HG03045 (cell line): Measurements from ENCODE around the gene GBF1.

Source experiments
- ATAC-seq: cut with Tn5 transposase; IDR thresholded peaks from one replicate; pipeline ENCODE4 v1.9.1; 2021; ENCODE audit warnings: mild to moderate bottlenecking, moderate library complexity; ENCODE audit not compliant: unreplicated experiment

The GBF1 gene

GRCh38 chr10:102419269-102420180, 174.2 kb downstream of the GBF1 start:
- ATAC-seq = no peak

DNA sequence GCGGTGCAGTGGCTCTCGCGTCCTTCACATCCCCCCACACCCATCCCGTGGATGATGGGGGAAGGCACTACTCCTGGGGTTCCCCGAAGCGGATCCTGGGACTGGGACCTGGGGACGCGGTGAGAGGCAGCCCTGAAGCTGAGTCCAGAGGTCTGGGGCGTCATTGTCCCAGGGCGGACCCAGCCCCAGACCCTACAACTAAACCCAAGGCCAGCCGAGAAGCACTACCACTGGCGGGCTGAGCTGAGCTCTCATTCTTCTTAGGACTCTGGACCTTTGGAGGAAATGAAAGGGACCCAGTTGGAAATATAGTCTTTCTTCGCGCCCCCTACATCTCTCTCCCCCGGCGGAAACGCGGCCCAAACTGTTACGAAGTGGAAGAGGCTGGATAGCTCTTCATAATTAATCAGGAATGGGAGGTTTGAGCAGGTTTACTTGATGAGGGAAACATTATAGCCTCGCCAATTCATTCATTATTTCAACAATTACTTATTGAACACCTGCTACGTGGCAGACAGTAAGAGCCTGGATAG, 174.9 kb downstream of the GBF1 start:
- ATAC-seq = no peak

- ATAC-seq = peak; percentile 71
Measured at GRCh38 chr10:102420714-102421506, 175.6 kb downstream of the GBF1 start, which contains the start of gene FBXL15. Gene FBXL15, plus strand, starts transcription at chr10:102420836. Its CDS starts 294 bp downstream, at chr10:102421130.

DNA sequence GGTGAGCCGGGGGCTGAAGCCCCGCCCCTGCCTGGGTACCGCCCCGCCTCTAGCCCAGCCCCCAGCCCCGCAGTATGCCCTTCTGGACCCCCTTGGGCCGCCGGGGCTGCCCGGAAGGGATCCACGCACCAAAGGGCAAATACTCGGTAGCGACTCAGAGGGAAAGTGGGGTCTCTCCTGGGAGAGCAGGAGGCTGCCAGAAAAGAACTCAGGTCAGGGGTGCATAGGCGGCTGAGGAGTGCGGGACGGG, 176.1 kb downstream of the GBF1 start:
- ATAC-seq = no peak

DNA sequence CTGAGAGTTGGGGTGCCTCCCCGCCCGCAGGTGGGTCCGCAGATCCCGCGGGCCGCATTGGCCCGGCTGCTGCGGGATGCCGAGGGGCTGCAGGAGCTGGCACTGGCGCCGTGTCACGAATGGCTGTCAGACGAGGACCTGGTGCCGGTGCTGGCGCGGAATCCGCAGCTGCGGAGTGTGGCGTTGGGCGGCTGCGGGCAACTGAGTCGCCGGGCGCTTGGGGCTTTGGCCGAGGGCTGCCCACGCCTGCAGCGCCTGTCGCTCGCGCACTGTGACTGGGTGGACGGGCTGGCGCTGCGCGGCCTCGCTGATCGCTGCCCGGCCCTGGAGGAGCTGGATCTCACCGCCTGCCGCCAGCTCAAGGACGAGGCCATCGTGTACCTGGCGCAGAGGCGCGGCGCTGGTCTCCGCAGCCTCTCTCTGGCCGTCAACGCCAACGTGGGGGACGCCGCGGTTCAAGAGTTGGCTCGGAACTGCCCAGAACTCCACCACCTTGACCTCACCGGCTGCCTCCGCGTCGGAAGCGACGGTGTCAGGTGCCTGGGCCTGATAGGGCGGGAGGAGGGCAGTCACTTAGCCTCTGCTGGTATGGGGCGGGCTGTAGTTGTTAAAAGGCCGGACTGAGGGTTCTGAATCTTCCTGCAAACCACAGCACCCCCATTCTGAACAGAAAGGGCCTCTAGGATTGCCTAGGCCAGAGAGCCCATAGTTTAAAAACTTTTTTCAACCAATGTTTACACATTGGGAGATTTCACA, 176.6 kb downstream of the GBF1 start:
- ATAC-seq = peak; percentile 5

DNA sequence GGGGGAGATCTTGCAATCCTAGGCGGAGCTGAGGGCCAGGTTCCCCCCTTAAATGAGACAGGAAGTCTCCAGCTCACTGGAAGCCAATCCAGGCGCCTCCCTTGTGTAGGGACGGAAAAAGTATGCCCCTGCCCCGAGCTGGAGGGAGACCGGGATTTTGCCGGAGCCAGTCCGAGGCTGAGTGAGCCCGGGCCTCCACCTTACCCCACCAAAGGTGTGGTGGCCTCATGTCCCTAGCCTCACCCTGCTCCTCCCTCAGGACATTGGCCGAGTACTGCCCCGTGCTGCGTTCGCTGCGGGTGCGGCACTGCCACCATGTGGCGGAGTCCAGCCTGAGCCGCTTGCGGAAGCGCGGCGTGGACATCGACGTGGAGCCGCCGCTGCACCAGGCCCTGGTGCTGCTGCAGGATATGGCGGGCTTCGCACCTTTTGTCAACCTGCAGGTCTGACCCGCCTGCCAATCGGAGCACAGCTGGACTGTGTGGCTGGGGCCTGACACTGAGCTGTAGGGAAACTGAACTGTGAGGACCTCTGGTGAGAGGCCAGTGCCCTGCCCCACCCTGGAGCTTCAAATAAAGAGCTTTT, 177.3 kb downstream of the GBF1 start:
- ATAC-seq = no peak

GRCh38 chr10:102423372-102423968, 178.1 kb downstream of the GBF1 start:
- no peak for ATAC-seq

GRCh38 chr10:102424145-102424544, 178.8 kb downstream of the GBF1 start:
- ATAC-seq = no peak

DNA sequence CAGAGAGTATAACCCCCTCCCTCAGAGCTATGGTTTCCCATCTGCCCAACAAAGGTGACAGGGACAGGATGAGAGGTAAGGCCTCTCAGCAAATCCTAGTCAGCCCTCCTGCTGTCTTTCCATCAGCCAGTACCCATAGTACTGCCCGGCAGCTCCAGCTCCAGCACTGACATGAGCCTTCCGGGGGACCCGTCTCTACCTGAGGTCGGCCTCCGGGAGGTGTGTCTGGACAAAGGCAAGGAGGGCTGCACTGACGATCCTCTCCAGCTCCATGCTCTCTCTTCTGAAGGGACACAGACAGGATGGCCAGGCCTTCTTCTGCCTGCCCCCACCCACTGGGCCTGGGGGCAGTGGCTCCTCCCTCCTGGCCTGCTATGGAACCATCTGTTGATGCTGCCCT, 179.6 kb downstream of the GBF1 start:
- no peak for ATAC-seq

DNA sequence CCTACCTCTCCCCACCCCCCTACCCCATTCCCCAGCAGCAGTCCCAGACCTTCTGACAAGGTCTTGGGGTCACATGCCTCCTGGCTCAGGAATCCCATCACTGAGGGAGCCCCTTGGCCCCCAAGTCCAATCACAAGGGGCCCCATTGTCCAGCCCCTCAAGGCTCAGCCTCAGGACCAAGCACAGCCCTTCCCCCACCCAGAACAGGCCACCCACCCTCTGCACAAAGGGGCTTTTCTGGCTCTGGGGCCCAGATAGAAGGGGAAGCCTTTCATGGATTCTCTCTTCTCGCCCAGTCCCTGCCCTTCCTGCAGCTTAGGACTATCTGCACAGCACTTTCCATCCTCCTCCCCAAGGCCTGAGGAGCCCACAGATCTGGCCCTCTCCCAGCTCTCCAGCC, 180.1 kb downstream of the GBF1 start:
- ATAC-seq = no peak

- ATAC-seq = no peak
Measured at GRCh38 chr10:102426803-102427287, 181.5 kb downstream of the GBF1 start.

DNA sequence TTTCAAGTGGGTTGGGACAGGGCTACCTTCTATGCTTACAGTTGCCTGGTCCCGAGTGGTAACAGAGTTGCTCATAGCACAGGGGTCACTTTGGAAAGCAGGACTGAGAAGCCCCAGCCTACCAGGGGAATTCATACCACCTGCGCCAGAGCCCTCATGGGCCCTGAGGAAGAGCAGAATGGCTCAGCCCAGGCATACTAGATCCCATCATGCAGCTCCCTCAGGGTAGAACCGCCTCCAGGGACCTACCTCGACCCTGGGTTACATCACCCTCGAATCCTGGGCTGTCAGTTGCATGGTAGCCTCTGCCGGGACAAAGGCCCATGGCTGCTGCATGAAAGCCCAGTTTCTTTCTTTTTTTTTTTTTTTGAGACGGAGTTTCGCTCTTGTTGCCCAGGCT, 184.1 kb downstream of the GBF1 start:
- no peak for ATAC-seq

- no peak for ATAC-seq
Measured at GRCh38 chr10:102431452-102432124, 186.3 kb downstream of the GBF1 start.
